Ureter (tissue), 1 donor: ENCODE measurements around the gene LRPAP1. TPM values are rescaled to one million over a fixed set of nuclear protein-coding genes. Genes with fewer than 3 reads are reported as not detected.

ENCODE experiments used
- DNase-seq: peaks from one replicate; pipeline ENCODE4 v3.0.0-alpha.2; 2020; ENCODE audit warnings: low spot score
- total RNA-seq: library from RNA; stranded (reverse); gene quantifications from one replicate; pipeline ENCODE4 v1.2.4, GENCODE V29; 2023
- donor health status: DM: yes; HTN: yes; CAD: no.

LRPAP1 gene
- total RNA-seq, 1 donor from 2014 or later, result 145 TPM

DNA sequence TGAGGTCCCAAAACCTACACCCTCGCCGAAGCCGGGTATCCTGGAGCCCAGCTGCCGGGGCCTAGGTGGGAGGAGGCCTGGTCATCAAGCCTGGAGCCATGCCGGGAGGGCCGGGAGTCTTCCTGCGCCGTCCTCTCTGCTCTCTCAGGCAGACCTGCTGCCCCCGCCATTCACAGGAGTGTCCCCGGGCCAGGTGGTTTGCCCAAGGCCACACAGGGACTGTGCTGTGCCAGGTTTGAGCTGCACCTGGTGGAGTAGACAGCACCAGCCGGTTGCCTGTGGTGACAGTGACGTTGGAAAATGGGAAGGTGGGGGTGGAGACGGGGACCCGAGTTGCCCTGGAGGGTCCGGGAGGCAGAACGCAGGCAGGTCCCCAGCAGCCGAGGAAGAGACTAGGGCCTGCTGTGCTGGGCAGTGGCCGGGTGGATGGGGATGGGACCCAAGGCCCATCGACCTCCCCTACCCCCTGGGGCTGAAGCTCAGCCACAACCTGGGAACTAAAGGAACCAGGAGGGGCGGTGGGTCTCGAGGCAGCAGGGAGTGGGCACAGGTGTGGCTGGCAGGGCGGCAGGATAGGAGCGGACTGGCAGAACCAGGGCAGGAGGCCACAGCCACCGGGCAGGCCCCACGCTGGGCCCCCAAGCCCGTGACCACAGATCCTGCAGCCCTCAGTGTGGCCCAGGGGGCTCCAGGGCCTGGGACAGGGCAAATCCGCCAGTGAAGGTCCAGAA is 59.6 kb downstream of the LRPAP1 start:
- no peak for DNase-seq

DNA sequence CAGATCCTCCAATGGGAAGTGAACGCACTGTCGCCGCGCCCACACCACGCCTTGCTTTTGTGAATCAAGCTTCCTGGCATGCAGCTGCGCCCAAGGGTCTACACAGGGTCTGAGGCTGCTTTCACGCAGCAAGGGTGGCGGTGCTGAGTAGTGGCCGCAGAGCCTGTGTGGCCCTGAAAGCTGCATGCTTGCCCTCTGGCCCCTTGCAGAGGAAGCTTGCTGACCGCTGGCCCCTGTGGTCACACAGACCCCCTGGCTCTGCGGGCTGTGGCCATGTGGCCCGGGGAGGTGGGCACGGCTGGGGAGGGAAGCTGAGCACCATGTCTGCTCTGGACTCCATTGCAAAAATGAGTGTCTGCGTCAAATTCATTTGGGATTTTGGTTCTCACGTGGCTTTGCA is 60.3 kb downstream of the LRPAP1 start:
- DNase-seq, result no peak

DNA sequence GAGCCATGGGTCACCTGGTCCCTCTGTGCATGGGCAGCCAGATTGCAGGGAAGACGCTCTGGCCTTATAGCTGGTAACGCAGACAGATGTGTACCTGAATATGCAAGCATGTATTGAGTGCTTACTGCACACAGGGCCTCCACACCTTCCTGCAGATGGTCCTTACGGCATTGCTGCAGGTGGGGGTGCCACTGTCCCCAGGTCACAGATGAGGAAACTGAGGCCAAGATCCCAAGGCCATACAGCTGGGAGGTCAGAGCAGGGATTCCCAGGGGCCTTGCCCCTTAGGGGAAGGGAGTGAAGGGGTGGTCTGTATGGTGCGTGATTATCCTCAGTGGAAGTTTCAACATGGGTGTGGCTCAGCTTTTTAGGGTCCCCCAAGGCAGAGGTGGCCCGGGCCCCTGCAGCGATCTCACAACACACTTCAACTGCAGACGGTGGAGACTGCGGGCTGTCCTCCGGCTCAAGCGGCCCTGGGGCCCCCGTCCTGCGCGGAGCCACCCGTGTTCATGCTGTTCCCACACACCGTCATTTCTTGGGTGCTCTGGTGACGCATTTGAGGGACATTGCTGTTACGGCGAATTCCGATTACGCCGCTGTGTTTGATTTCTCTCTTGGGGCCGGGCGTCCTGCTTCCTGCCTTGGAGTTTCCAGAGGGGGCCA is 61.0 kb downstream of the LRPAP1 start:
- no peak for DNase-seq

DNA sequence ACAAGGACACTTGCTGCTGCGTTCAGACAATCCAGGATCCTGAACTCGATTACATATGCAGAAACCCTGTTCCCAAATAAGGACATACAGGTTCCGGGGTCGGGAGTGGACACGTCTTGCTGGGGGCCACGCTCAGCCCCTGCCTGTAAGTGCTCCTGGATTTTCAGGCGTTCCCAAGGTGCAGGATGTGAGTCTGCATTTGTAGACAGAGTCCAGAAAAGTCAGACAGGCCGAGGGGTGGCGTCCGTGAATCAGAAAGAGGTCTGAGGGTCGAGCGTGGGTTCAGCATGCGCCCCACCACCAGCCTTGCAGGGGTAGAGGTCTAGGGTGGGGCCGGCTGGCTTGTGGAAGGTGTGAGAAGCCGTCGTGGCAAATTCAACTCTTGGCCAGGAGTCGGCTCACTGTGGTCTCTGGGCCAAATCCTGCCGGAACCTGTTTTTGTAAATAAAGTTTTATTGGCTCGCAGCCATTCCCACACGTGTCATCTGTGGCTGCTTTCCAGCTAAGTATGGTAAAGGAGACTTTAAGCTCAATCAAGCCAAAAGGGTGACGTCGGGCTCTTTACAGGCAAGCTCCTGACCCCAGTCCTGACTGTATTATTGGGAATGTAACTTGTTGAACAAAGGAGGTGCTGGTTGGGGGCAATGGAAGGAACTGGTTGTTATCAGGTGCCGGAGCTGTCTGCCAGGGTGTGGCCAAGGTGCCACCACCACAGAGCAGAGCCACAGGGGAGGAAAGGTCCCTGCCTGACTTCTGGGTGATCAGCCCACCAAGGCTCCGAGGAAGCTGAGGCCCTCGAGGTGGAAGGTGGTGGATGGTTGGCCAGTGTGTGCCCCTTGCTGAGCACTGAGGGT is 61.8 kb downstream of the LRPAP1 start:
- no peak for DNase-seq

DNA sequence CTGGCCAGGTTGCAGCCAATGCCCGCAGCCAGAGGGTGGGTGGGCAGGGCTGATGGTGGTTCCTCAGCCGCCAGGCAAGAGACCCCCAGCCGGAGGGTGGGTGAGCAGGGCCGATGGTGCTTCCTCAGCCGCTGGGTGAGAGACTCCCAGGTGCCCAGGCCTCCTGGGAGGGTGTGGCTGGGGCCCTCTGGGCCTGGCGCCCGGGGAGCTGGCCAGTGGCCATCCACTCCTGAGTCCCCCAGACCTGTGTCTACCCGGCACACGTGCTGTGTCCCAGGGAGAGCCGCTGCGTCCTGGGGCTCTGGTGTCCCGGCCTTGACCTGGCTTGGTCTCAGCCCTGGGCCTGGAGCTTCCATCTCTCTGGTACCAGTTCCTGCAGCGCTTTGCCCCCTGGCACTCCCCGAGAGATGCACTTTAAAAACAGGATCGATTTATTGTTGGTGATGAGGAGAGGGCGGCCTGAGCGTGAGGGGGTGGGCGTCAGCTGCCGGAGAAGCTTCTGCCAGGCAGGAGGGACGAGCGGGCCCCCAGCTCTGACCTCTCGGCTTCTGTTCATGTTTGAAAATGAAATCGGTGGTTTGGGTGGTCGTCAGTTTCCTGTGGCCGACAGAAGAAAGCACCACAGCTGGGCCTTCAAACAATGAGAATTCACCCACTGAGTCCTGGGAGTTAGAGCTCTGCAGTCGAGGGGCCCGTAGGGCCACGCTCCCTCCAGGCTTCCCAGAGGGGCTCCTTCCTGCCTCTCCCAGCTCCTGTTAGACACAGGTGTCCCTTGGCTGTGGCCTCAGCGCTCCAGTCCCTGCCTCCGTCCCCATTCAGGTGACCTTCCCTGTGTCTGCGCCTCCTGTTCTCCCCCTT is 62.6 kb downstream of the LRPAP1 start:
- no peak for DNase-seq

DNA sequence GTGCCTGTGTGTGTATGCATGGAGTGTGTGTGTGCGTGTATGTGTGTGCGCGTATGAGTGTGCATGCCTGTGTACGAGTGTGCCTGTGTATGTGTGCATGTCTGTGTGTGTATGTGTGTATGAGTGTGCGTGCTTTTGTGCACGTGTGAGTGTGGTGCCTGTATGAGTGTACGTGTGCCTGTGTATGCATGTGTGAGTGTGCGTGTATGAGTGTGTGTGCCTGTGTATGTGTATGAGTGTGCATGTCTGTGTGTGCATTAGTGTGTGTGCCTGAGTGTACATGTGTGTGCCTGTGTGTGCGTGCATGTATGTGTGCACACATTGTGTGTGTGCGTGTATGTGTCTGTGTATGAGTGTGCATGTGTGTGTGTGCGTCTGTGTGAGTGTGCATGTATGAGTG is 63.4 kb downstream of the LRPAP1 start:
- DNase-seq, result no peak

DNA sequence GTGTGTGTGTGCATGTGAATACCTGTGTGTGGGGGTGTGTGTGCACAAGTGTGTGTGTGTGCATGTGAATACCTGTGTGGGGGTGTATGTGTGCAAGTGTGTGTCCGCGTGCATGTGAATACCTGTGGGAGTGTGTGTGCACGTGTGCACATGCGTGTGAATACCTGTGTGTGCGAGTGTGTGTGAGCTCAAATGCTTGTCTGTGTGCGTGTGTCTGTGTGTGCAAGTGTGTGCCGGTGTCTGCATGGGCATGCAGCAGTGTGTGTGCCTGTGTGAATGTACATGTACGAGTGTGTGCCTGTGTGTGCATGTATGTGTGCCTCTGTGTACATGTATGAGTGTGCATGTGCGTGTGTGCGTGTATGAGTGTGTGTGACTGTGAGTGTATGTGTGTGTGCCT is 64.1 kb downstream of the LRPAP1 start:
- no peak for DNase-seq

DNA sequence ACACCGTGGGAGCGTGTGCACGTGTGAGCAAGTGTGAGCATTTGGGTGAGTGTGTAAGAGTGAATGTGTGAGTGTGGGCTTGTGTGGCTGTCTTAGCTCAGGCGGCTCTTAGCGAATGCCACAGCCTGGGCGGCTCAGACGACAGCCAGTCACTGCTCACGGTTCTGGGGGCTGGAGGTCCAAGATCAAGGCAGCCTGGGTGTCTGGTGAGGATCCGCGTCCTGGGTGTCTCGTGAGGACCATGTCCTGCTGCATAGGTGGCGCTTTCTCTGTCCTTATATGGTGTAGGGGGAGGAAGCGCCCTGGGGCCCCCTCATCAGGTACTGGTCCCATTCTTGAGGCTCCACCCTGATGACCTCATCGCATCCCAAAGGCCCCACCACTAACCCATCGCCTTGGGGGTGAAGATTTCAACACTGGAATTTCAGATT is 64.6 kb downstream of the LRPAP1 start:
- DNase-seq, result no peak

DNA sequence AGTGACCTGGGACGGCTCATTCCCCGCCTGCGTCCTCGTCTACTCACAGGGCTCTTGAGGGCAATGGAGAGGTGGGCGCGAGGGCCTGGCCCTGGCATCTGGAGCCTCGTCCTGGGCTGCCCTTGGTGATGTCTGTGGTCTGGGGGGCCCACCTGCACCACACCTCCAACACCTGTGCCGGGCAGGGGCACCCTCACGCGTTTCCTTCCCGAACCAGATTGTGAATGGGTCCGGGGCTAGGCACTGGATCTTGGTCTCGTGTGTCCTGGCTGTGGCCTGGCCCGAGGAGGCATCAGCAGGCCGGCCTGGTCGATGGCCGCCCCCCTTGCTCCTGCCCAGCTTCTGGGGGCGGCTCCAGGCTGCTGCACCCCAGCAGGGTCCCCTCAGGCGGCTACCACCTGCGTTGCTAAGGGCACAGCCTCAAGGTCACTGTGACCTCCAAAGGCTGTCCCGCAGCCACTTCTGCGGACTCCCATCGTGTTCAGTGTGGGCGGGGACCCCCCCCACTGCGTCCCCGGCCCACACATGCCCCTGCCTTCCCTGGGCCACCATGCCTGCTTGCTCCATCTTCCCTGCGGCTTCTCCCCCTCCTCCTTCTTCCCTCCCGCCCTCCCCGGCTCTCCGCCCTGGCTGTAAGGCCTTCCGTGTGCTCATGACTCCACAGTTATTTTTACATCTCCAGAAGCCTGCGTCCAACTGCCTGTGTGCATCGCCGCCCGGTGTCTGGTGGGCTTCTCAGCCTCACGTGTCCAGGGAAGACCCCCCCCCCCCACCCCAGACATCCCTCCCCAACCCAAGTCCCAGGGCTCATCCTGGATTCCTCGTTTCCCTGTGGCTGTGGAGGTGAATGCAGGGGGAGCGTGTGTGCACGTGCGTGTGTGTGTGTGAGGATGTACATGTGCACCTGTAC is 65.3 kb downstream of the LRPAP1 start:
- no peak for DNase-seq

DNA sequence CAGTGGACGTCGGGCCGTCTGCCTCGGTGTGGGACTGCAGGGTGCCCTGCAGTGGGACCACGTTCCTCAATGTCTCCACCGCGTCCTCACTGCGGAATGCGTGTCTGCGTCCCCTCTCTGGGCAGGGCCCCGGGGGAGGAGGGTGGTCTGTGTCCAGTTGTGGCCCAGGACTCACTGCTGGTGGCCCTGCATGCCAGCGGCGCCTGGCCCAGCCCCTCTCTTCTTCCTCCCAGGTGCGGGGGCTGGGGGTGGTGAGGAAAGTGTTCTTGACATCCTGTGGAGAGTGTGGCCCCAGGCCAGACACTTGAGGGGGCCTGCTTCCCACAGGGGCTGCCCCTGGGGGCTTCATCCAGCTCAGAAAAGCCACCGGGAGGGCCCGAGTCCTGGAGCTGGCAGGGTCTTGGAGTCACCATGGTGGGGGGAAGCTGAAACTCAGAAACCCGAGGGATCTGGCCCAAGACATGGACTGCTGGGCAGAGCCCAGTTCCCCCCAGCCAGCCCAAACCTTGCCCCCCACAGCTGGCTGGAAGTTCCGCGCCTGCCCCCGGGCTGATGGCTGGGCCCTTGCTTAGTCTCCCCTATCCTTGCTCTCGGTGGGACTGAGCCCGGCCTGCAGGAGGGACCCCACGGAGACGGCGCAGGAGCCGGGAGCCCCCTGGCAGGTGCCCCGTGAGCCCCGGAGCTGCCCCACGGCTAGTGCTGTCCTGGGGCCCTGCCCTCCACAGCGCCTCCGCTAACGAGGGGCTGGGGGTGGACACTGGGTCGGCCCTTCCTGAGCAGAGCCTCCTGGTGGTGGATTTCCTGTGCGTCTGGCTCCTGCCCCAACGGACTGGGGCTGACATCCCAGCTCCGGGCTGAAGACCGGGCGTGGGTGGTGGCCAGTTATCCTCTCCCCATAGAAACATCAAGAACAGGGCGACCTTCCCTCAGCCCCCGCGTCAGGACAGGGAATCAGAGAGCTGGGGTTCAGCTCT is 66.2 kb downstream of the LRPAP1 start:
- no peak for DNase-seq

DNA sequence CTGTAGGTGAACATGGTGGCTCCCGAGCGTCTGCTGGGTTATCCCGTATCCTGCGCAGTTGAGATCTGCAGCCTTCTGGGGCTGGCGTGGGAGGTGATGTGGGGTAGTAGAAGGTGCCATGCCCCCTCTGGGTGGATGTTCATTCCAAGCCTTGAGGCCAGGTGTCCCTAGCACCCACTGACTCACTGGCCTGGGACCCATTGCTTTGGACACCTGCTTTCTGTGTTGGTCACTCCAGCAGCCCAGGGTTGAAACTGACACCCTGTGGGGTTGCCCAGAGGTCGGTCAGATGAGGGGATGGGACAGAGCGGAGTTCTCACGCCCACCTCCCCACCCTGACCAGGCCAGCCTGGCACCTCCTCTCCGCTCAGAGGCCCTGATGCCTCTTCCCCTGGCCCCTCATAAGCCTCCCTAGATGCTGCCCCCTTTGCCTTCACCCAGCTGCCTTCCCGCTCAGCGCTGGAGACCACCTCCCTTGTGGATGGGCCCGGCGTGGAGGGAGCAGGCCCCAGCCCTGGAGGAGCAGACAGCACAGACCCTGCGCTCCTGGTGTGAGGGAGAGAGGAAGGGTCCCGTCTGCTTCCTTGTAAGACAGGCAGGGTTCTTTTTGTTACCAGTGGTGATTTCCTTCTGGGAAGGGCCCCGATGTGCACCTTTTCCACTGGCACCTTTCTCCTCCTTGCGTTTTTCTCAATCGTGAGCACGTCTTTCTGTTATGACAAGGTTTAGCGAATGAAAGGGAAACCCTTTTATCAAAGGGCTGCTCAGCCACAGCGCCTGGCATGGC is 67.1 kb downstream of the LRPAP1 start:
- no peak for DNase-seq

DNA sequence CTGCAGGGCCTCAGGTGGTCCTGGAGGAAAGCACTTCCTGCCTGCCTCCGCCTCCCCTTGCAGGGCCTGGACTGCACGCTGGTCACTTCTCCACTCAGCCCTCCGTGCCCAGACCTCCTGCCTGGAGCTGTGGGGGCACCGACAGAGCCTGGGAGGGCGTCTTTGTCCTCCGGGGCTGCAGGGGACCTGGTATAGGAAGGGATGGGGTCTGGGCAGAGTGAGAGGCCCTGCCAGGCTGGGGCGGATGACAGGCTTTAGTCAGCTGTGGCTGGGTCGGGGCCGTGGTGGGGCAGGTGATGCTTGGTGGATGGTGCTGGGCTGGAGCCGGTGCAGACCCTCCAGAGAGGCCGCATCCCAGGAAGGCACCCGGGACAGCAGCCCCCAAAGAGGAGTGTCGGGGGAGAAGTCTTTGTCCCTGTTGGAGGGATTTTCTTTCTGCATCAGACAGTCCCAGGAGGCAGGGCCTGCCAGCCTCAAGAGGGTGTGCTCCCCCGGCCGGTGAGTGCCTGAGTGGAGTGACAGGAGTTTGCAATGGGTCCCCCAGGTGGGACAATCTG is 67.8 kb downstream of the LRPAP1 start:
- no peak for DNase-seq

DNA sequence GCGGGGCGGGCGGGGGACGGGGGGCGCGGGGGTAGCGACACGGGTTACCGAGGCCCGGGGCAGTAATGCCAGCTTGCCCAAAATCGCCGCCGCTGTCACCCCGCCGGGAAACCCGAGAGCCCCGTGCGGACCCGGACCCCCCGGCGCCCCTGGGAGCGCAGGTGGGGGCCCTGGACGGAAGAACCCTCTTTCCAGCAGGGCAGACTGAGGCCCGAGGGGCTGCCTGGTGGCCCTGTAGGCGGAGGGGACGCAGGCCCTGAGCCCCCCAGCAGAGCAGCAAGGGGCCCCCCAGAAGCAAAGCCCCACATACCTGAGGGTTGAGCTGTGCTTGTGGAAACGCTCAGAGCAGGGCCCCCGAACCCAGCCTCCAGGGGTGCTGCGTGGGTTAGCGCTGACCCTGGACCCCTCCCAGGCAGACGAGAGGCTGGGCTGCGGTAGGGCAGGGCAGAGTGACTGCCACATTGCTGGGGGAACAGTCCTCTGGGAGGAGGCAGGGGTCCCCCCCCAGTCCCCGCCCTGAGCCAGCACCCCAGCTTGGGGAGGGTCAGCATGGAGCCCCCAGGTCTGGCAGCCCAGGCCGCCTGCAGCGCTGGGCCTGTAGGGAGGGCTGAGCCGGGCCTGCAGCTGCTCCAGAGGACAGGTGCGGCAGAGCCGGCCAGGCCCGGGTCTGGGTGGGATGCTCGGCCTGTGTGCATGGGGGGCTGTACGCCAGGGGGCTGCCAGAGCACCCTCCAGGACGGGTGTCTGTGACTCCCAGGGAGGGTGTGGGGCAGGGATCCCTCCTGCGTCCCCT is 68.5 kb downstream of the LRPAP1 start:
- DNase-seq, result no peak

DNA sequence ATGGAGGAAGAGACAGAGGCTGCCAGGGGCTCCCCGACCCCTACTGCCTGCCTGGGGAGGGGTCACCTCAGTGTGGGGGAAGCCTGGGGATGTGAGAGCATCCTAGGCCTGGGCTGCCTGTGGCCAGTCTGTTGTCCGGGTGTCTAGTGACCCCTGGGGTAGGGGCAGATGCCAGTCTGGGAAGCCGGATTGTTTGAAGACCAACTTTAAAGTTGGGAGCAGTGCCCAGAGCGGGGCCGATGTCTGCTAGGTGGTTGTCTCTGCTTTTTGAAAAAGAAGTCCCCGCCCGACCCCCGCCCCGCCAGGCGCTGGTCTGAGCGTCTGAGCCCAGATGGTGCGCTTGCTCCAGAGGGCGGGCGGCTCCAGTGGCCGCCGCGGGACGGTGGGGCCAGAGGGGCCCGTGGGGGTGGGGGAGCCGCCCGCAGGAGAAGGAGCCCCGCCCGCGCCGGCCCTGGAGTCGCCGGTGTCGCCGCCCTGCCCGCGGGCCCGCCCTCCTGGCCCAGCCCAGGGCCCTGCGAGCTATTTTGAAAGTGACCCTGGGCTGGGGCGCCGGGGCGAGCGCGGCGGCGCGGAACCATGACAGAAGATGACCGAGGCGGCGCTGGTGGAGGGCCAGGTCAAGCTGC is 69.3 kb downstream of the LRPAP1 start, which contains the start of gene DOK7:
Gene DOK7 (plus strand): TSS at position 517 of the 626 bp plus-strand sequence. CDS start 70 bp downstream, at position 587.
- DNase-seq, result no peak

DNA sequence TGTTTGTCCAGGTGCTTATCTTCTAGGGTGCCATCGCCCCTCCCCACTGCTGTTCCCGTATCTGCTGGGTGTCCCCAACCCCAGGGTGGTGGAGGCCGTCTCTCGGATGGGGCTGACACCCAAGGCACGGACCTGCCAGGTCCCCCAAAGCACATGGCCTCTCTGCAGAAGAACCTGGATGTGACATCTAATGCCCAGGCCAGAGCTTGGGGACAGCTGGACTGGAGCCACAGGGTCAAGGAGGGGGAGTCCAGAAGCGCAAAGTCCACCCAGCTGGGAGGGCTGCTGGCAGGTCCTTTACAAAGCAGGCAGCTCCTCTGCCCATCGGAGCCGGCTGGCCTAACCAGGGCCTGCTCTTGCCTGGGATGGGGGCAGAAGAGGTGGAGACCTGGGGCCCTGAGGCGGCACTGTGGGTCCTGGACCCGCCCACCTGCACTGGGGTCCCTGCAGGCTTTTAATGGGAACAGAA is 69.9 kb downstream of the LRPAP1 start:
- no peak for DNase-seq

DNA sequence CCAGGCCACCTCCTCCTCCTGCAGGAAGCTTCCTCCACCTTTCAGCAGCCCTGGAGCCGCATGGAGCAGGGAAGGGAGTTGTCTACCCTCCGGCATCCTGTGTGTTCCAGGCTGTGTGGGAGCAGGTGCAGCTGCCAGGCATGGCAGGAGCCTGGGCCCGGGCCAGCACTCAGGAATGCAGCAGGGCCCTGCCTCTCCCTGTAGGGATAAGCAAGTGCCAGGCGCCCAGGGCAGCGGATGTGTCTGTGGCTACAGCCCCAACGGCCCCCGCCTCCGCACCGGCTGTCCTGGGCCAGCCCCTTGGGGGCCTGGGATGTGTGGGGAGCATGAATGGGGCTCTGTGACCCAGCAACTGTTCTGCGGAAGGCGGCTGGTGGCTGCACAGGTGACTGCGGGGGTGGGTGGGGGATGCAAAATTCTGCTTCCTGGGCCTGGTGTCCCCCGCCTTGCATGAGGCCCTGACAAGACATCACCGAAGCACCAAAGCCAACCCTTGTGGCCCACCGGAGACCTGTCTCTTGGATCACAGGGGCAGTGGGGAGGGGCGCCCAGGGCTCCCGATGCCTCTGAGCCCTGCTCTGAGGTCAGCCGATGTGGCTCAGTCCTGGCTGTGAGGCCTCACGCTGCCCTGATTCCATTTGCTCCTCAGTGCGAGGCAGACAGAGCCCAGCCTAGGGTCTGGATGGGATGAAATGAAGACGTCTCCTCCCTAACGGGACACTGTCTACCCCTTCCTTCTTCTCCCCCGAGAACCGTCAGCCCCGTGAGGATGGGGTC is 70.5 kb downstream of the LRPAP1 start:
- DNase-seq, result peak; percentile 79
